GM19240 (cell line): ENCODE results near the gene CYP3A4.
A peak's percentile ranks its signal among the peaks of the same experiment; 100 is the strongest.
"Not testable (repeated sequence)": the region's sequence is repeated elsewhere in the genome, so short reads cannot be mapped to it uniquely, and the experiment has no call there.

Source experiments
- DNase-seq: peaks from one replicate; pipeline ENCODE4 v3.0.0; 2011; ENCODE audit warnings: low spot score; ENCODE audit not compliant: insufficient read length

The CYP3A4 gene

GRCh38 chr7:99793443-99793842 is 9.5 kb upstream of the CYP3A4 start:
- DNase-seq, result no peak

- DNase-seq, result no peak
Observed at GRCh38 chr7:99792967-99793366, 9.0 kb upstream of the CYP3A4 start.

- no peak for DNase-seq
Observed at GRCh38 chr7:99791667-99792369, 7.8 kb upstream of the CYP3A4 start.

- no peak for DNase-seq
Observed at GRCh38 chr7:99791021-99791420, 7.0 kb upstream of the CYP3A4 start.

GRCh38 chr7:99790407-99790806 is 6.4 kb upstream of the CYP3A4 start:
- DNase-seq, result no peak

- DNase-seq, result no peak
Observed at GRCh38 chr7:99789441-99790070, 5.6 kb upstream of the CYP3A4 start.

- peak; percentile 6 for DNase-seq
Observed at GRCh38 chr7:99788554-99788953, 4.6 kb upstream of the CYP3A4 start.

- DNase-seq, result no peak
Observed at GRCh38 chr7:99786726-99787335, 2.8 kb upstream of the CYP3A4 start.

- DNase-seq, result not testable (repeated sequence)
Observed at GRCh38 chr7:99785654-99786053, 1.7 kb upstream of the CYP3A4 start.

- no peak for DNase-seq
Observed at GRCh38 chr7:99782012-99782953, 1.7 kb downstream of the CYP3A4 start.

GRCh38 chr7:99780588-99780987 is 3.4 kb downstream of the CYP3A4 start:
- DNase-seq, result no peak

- no peak for DNase-seq
Observed at GRCh38 chr7:99779949-99780348, 4.0 kb downstream of the CYP3A4 start.

GRCh38 chr7:99778880-99779279 is 5.1 kb downstream of the CYP3A4 start:
- DNase-seq, result no peak

GRCh38 chr7:99773395-99773794 is 10.6 kb downstream of the CYP3A4 start:
- DNase-seq, result not testable (repeated sequence)

GRCh38 chr7:99772565-99772964 is 11.4 kb downstream of the CYP3A4 start:
- no peak for DNase-seq

- not testable (repeated sequence) for DNase-seq
Observed at GRCh38 chr7:99769494-99769893, 14.5 kb downstream of the CYP3A4 start.

- DNase-seq, result no peak
Observed at GRCh38 chr7:99768471-99768870, 15.5 kb downstream of the CYP3A4 start.

GRCh38 chr7:99767662-99768061 is 16.3 kb downstream of the CYP3A4 start:
- DNase-seq, result no peak

- no peak for DNase-seq
Observed at GRCh38 chr7:99766484-99767099, 17.4 kb downstream of the CYP3A4 start.

- DNase-seq, result no peak
Observed at GRCh38 chr7:99764478-99764877, 19.5 kb downstream of the CYP3A4 start.

GRCh38 chr7:99762680-99763327 is 21.2 kb downstream of the CYP3A4 start:
- DNase-seq, result no peak
